ENCODE data around the gene SKI. TPM values are rescaled to one million over a fixed set of nuclear protein-coding genes. Genes with fewer than 3 reads are reported as not detected.
A peak's percentile ranks its signal among the peaks of the same experiment; 100 is the strongest.

The SKI gene
- total and polyA plus RNA-seq, 2 donors (not counting 1 experiment from before 2014, with no cell fraction given): 11.6 to 21.8 TPM

DNA sequence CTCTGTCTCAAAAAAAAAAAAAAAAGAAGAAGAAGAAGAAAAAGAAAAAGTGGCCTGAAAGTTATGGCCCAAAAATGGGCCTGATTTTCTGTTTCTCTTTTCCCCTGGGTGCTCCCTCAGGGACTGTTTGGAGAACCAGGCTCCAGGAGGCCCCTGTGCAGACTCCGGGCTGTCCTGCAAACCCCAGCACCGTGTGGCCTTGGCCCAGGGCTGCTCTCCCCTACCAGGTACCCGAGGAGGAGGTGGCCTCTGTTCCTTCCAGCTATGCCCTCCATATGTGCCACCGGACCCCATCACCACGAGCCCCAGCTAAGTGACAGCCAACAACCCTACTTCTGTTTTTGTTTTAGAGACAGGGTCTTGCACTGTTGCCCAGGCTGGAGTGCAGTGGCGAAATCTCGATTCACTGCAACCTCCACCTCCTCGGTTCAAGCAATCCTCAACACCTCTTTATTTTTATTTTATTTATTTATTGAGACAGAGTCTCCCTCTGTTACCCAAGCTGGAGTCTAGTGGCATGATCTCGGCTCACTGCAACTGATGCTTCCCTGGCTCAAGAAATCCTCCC is 26.0 kb upstream of the SKI start:
- H2AFZ ChIP-seq (ENCODE audit: low read length): no peak overlapping the region
- no peaks in the 10 kb centered on the region for H3K27me3 ChIP-seq (ENCODE audit: control insufficient read depth, insufficient read depth, low read length)
- peaks cover 14% of the 10 kb centered on the region for H3K4me1 ChIP-seq (ENCODE audit: control insufficient read depth, extremely low read depth, insufficient read depth, low read length)
- H3K9ac ChIP-seq (ENCODE audit: insufficient read depth, low read length): no peak overlapping the region
- no peak for DNase-seq (ENCODE audit: low read depth in 2 of 2)
- no peak for TF ChIP-seq EZH2 (IDR thresholded peaks at IDR 0.05; ENCODE audit: low read length, missing control alignments)
- TF ChIP-seq, protein P1, sequence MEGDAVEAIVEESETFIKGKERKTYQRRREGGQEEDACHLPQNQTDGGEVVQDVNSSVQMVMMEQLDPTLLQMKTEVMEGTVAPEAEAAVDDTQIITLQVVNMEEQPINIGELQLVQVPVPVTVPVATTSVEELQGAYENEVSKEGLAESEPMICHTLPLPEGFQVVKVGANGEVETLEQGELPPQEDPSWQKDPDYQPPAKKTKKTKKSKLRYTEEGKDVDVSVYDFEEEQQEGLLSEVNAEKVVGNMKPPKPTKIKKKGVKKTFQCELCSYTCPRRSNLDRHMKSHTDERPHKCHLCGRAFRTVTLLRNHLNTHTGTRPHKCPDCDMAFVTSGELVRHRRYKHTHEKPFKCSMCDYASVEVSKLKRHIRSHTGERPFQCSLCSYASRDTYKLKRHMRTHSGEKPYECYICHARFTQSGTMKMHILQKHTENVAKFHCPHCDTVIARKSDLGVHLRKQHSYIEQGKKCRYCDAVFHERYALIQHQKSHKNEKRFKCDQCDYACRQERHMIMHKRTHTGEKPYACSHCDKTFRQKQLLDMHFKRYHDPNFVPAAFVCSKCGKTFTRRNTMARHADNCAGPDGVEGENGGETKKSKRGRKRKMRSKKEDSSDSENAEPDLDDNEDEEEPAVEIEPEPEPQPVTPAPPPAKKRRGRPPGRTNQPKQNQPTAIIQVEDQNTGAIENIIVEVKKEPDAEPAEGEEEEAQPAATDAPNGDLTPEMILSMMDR (conservative IDR thresholded peaks at IDR 0.05 in 1 of 2, IDR thresholded peaks at IDR 0.05 in 1 of 2; ENCODE audit: low read depth in 1 of 2, low read length in 2 of 2): no peak
- H3K4me3 ChIP-seq (replicated peaks in 1 of 4; ENCODE audit: control extremely low read depth in 1 of 4, insufficient read depth in 1 of 4, low read depth in 3 of 4, low read length in 4 of 4): no peak overlapping the region
- H4K20me1 ChIP-seq (ENCODE audit: control insufficient read depth, extremely low read depth, insufficient read depth, low read length): no peaks in the 10 kb centered on the region
- H3K79me2 ChIP-seq (ENCODE audit: control insufficient read depth, insufficient read depth, low read length): no peaks in the 10 kb centered on the region
- H3K27ac ChIP-seq (ENCODE audit: insufficient read depth, low read length): no peak overlapping the region
- H3K9me3 ChIP-seq (ENCODE audit: control insufficient read depth, insufficient read depth, low read depth, low read length): no peaks in the 10 kb centered on the region
- no peak overlapping the region for H3K4me2 ChIP-seq (ENCODE audit: extremely low read depth, insufficient read depth, low read length)
- H3K36me3 ChIP-seq (ENCODE audit: control insufficient read depth, insufficient read depth, low read length): no peaks in the 10 kb centered on the region

DNA sequence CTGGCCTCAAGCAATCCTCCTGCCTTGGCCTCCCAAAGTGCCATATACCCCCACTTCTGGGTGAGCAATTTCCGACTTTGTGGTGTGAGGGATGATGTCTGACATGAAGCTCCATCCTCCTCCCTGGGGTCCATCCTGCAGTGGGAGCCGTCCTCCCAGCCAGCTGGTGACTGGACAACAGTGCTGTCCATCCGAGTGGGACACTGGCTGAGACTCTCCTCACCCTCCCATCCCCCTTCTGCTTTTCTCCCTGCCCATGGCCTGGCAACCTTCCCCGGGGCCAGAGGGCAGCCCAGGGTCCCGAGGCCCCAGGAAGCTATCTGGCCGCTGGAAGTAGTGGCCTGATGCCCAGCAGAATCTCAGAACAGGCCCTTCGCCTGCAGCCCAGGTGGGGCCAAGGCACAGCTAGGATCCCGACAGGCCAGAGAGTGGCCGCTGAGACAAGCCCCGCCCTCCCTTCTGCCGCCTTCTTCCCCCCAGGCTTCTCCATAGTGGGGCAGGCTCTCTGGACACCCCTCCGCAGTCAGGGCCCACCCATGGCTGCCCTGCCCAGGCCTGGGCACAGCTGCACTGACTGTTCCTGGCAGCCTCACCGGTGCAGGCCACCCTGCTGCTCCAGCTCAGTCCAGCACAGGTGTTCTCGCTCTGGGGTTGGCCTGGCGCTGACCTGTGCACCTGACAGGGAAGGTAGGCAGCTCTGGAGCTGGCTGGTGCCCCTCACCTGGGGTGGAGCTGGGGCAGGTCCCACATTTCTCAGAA is 25.1 kb upstream of the SKI start:
- no peak for DNase-seq (ENCODE audit: low read depth in 2 of 2)
- Histone ChIP-seq H3K79me2 (ENCODE audit: control insufficient read depth, insufficient read depth, low read length) (no peaks in the 10 kb centered on the region), H3K27ac (ENCODE audit: insufficient read depth, low read length) (no peak overlapping the region), H3K4me2 (ENCODE audit: extremely low read depth, insufficient read depth, low read length) (no peak overlapping the region), H3K9me3 (ENCODE audit: control insufficient read depth, insufficient read depth, low read depth, low read length) (no peaks in the 10 kb centered on the region), H3K27me3 (ENCODE audit: control insufficient read depth, insufficient read depth, low read length) (no peaks in the 10 kb centered on the region), H3K9ac (ENCODE audit: insufficient read depth, low read length) (no peak overlapping the region), H4K20me1 (ENCODE audit: control insufficient read depth, extremely low read depth, insufficient read depth, low read length) (no peaks in the 10 kb centered on the region), H3K4me1 (ENCODE audit: control insufficient read depth, extremely low read depth, insufficient read depth, low read length) (peaks cover 22% of the 10 kb centered on the region), H3K36me3 (ENCODE audit: control insufficient read depth, insufficient read depth, low read length) (no peaks in the 10 kb centered on the region), H2AFZ (ENCODE audit: low read length) (no peak overlapping the region), H3K4me3 (replicated peaks in 1 of 4; ENCODE audit: control extremely low read depth in 1 of 4, insufficient read depth in 1 of 4, low read depth in 3 of 4, low read length in 4 of 4) (no peak overlapping the region)
- TF ChIP-seq, protein P1 (conservative IDR thresholded peaks at IDR 0.05 in 1 of 2, IDR thresholded peaks at IDR 0.05 in 1 of 2; ENCODE audit: low read depth in 1 of 2, low read length in 2 of 2): no peak
- no peak for TF ChIP-seq EZH2 (IDR thresholded peaks at IDR 0.05; ENCODE audit: low read length, missing control alignments)

DNA sequence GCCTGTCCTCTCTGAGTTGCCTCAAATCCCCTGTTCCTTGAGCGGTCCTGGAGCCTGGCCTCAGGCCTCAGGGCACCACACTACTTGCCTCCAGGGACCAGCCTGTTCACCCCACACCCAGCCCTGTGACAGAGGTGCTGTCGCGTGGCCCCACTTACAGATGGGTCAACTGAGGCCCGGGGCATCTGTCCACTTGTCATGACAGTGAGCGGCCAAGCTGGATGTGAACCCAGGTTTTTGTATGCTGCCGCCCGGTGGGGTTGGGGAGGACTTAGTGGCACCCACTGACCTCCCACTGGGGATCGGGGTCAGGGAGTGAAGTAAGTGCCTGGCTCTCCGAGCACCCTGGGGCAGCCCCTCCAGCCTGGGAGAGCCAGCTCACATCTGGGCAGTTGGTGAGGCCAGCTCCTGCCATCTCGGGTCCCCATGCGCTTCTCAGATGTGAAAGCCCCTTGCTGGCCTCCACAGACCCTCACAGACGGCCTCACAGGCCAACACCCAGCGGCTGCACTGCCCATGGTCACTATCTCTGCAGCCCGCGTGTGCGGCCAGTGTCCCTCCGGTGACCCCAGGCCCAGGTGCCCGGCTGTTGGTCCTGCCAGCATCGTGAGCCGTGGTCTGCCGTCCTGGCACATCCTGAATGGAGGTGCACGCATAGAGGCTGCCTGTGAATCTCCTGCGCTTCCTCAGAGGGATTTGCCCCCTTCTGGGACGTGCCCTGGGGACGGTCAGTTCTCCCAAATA is 24.3 kb upstream of the SKI start:
- no peak for DNase-seq (ENCODE audit: low read depth in 2 of 2)
- Histone ChIP-seq H4K20me1 (ENCODE audit: control insufficient read depth, extremely low read depth, insufficient read depth, low read length) (no peaks in the 10 kb centered on the region), H3K9me3 (ENCODE audit: control insufficient read depth, insufficient read depth, low read depth, low read length) (no peaks in the 10 kb centered on the region), H3K4me3 (replicated peaks in 1 of 4; ENCODE audit: control extremely low read depth in 1 of 4, insufficient read depth in 1 of 4, low read depth in 3 of 4, low read length in 4 of 4) (peak overlapping the region in 3 of 4 experiments; percentile 52 to 64 (median 56)), H3K27me3 (ENCODE audit: control insufficient read depth, insufficient read depth, low read length) (no peaks in the 10 kb centered on the region), H3K36me3 (ENCODE audit: control insufficient read depth, insufficient read depth, low read length) (no peaks in the 10 kb centered on the region), H3K79me2 (ENCODE audit: control insufficient read depth, insufficient read depth, low read length) (no peaks in the 10 kb centered on the region), H3K4me2 (ENCODE audit: extremely low read depth, insufficient read depth, low read length) (peak overlapping the region; percentile 94), H3K4me1 (ENCODE audit: control insufficient read depth, extremely low read depth, insufficient read depth, low read length) (peaks cover 28% of the 10 kb centered on the region), H2AFZ (ENCODE audit: low read length) (peak overlapping the region; percentile 21), H3K27ac (ENCODE audit: insufficient read depth, low read length) (peak overlapping the region; percentile 87), H3K9ac (ENCODE audit: insufficient read depth, low read length) (peak overlapping the region; percentile 64)
- no peak for TF ChIP-seq EZH2 (IDR thresholded peaks at IDR 0.05; ENCODE audit: low read length, missing control alignments)
- TF ChIP-seq, protein P1 (conservative IDR thresholded peaks at IDR 0.05 in 1 of 2, IDR thresholded peaks at IDR 0.05 in 1 of 2; ENCODE audit: low read depth in 1 of 2, low read length in 2 of 2): no peak
